COLO668 (cell line): ENCODE data around the gene SP1.
"Not testable (repeated sequence)": the region's sequence is repeated elsewhere in the genome, so short reads cannot be mapped to it uniquely, and the experiment has no call there.

Source experiments
- DNase-seq: peaks from one replicate; lab custom pipeline; 2025; ENCODE audit not compliant: unreplicated experiment; lab: John Stamatoyannopoulos, UW

The SP1 gene

DNA sequence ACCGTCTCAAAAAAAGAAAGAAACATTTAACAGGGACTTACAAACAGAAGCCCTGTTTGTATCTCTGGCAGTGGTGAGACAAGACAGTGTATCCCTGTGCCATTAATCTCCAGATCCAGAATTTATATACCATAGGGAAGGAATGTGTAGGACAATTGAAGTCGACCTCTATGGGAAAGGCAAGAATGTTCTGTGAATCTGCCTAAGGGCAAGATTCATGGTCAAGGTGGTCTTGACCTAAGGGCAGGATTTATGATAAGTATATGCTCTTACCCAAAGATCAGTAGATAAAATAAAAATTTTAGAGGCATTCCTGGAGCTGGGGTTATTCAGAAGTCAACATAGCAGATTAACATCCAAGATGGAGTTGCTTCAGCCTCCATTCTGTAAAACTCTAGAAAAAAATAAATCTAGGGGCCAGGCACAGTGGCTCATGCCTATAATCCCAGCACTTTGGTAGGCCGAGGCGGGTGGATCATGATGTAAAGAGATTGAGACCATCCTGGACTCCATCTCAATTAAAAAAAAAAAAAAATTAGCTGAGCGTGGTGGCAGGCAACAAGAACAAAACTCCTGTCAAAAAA lies 21.0 kb upstream of the SP1 start:
- no peak for DNase-seq

DNA sequence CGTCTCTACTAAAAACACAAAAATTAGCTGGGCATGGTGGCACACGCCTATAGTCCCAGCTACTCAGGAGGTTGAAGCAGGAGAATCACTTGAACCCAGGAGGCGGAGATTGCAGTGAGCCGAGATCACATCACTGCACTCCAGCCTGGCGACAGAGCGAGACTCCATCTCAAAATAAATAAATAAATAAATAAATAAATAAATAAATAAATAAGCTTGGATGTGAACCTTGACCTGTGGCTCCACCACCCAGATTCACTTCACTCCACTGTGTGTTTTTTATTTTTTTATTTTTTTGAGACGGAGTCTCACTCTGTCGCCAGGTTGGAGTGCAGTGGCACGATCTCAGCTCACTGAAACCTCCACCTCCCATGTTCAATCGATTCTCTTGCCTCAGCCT lies 18.3 kb upstream of the SP1 start:
- not testable (repeated sequence) for DNase-seq

DNA sequence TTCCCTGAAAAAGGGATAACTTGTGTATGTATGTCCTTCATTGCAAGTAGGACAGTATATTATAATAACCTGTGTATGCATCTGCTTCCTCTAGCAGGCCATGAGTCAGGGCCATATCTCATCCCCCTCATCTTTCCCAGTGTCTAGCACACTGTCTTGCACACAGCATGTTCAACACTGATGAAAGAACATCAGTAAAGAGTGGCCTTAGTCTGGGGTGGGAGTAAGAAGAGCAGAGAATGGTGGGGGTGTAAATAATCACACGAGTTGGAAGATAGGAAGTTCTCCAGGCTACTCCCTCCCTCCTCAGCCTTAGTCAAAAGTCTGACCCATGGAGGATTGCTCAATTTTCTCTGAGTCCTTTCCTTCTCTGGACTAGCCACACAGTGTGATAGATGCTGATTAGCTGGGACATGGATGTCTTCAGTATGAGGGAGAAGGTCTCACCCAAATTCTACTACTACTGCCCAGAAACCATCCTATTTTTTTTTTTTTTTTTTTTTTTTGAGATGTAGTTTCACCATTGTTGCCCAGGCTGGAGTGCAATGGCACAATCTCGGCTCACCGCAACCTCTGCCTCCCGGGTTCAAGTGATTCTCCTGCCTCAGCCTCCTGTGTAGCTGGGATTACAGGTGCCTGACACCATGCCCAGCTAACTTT lies 14.6 kb upstream of the SP1 start:
- DNase-seq = no peak

GRCh38 chr12:53373554-53374133 lies 6.3 kb upstream of the SP1 start:
- not testable (repeated sequence) for DNase-seq

- not testable (repeated sequence) for DNase-seq
These were observed 5.7 kb upstream of the SP1 start for GRCh38 chr12:53374277-53374676.

DNA sequence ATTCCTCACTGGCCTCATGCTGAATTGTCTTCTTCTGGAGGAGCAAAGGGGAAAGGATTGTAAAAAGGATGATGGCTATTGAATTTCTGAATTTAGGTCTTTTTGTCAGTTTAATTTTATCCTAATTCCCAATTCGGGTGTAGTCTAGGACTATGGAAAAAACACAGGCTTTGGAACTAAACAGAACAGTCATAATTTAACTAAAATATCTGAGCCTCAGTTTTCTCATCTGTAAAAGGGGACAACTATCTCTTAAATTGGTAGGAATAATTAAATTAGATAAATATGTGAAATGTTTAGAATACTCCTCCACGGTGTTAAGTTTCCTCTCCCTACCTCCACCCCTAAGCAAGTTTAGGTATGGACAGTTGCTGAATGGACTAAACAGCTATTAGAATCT lies 3.2 kb upstream of the SP1 start:
- no peak for DNase-seq

DNA sequence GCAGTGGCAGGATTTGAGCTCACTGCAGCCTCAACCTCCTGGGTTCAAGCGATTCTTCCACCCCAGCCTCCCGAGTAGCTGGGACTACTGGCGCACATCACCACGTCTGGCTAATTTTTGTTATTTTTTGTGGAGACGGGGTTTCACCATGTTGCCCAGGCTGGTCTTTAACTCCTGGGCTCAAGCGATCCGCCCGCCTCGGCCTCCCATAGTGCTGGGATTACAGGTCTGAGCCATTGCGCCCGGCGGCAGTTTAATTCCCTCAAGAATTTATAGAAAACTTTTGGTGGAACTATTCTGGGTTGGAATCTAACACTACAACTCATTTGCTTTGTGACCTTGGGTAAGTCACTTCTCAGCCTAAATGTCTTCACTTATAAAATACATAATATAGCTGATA lies 1.8 kb upstream of the SP1 start:
- DNase-seq = no peak

DNA sequence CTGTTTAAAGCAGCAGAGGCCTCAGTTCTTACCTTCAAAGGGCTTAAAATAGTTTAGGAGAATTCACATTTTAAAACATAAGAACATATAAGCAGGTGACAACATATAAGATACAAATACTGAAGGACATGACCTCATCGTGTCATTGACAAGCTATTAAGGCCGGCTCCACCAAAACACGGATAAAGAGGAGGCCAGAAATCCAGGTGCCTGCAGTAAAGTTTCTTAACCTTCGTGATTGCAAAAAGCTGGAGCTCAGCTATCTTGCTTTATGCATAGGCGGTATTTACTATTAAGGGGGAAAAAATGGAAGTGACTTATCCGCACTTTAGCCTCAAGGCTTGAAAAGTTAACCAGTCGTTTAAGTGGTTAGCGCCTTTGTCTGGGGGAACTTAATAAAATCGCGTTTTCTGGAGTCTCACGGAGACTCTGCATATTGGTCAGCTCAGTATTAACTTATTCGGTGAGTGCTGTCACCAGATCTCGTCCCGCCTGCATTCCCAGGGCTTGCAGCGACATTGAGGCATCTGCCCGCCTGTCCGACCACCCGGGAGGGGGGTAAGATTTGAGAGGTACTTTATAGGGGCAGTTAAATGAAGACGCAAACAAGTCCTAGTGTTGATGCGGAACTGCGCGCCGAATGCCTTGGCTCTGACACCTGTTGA lies 1.1 kb upstream of the SP1 start:
- peak; percentile 15 for DNase-seq

DNA sequence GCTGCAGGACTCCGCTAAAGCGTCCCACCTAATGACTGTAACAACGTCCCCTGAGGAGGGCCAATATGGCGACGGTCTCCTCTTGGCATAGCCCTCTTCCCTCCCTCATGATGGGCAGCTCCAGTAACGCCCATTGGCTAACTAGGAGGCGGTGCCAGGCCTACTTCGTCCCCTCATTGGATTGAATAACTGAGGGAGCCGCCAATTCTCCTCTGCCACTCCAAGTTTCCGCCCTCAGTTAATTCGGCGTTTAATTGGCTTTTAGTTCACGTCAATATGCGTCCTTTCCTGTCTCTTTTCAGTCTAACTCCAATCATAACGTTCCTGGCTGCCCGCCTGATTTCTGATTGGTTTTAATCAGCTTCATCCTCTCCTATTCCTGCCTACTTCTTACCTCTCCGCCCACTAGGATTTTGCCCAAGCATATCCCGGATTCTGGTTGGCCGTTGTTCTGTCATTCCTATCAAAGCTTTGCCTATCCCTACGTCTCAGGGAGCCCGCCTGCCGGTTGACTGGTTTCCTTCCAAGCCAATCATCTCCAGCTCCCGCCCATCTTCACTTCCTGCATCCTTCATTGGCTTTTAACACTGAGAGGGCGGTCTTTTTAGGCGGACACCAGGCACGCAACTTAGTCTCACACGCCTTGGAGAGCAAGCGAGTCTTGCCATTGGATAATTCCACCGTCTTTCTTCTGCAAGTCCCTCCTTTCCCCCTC lies 430 bp upstream of the SP1 start:
- DNase-seq = peak; percentile 96

DNA sequence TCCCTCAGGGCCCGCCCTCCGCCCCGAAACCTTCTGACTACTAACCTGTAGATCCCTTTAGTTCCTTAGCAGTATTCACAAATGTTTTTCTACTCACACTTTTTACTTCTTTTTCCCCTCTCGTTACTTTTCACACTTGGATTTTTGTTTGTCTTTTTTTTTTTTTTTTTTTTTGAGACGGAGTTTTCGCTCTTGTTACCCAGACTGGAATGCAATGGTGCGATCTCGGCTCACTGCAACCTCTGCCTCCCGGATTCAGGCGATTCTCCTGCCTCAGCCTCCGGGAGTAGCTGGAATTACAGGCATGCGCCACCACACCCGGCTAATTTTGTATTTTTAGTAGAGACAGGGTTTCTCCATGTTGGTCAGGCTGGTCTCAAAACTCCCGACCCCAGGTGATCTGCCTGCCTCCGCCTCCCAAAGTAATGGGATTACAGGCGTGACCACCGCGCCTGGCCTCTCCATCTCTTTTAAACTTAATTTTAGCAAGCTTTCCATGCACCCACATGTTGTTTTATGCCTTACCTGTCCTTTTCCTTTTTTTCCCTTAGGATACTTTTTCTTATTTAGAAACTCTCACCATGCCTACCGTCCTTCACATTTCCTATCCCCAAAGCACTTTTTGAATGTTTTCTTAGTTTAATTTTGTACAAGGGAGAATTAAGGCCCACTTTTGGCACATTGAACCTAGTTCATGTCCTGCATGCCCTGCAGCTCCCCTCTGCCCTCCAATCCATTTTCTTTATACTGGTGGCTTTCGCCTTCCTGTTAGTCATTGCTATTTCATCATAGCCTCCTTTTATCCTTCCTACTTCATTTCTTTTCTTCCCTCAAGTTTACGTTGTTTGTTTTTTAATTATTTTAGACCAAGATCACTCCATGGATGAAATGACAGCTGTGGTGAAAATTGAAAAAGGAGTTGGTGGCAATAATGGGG lies 1.1 kb downstream of the SP1 start:
- DNase-seq = no peak

- peak; percentile 0 for DNase-seq
These were observed 2.0 kb downstream of the SP1 start for GRCh38 chr12:53381731-53382630.

GRCh38 chr12:53383258-53383657 lies 3.3 kb downstream of the SP1 start:
- DNase-seq = no peak

DNA sequence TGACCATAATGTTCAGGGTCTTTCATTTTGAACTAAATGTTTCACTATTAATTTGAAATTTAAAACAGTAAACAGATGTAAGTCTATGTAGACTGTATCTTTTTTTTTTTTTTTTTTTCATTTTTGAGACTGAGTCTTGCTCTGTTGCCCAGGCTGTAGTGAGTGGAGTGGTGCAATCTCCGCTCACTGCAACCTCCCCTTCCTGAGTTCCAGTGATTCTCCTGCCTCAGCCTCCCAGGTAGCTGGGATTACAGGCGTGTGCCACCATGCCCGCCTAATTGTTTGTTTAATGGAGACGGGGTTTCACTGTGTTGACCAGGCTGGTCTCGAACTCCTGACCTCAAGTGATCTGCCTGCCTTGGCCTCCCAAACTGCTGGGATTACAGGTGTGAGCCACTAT lies 6.4 kb downstream of the SP1 start:
- not testable (repeated sequence) for DNase-seq

GRCh38 chr12:53388932-53389331 lies 9.0 kb downstream of the SP1 start:
- DNase-seq = no peak

- DNase-seq = no peak
These were observed 9.7 kb downstream of the SP1 start for GRCh38 chr12:53389702-53390101.

DNA sequence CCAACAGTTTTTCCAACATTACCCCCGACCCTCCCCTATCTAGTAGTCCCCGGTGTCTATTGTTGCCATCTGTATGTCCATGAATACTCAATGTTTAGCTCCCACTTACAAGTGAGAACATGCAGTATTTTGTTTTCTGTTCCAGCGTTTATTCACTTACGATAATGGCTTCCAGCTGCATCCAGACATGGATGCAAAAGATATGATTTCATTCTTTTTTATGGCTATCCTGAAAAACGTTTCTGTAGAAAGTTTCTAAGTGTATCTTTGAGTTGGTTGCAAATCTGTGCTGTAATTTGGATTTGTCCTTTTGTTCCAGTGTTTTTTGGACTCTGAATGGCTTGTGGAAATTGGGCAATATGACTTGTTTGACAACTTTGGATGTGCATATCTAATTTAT lies 11.7 kb downstream of the SP1 start:
- DNase-seq = no peak

DNA sequence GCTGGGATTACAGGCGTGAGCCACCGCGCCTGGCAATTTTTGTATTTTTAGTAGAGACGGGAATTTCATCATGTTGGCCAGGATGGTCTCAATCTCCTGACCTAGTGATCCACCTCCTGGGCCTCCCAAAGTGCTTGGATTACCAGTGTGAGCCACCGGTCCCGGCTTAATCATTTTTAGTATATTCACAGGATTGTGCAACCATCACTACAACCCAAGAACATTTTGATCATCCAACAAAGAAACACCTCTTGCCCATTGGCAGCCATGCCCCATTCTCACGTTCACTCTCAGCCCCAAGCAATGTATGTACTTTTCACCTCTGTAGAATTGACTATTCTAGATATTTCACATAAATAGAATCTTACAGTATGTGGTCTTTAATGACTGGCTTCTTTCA lies 19.9 kb downstream of the SP1 start:
- no peak for DNase-seq

DNA sequence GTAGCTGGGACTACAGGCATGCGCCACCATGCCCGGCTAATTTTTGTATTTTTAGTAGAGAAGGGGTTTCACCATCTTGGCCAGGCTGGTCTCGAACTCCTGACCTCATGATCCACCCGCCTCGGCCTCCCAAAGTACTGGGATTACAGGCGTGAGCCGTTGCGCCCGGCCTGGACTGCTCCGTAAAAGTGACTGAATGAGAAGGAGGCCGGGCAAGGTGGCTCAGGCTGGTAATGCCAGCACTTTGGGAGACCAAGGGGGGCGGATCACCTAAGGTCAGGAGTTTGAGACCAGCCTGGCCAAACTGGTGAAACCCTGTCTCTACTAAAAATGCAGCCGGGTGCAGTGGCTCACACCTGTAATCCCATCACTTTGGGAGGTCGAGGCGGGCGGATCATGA lies 22.4 kb downstream of the SP1 start:
- DNase-seq = not testable (repeated sequence)

DNA sequence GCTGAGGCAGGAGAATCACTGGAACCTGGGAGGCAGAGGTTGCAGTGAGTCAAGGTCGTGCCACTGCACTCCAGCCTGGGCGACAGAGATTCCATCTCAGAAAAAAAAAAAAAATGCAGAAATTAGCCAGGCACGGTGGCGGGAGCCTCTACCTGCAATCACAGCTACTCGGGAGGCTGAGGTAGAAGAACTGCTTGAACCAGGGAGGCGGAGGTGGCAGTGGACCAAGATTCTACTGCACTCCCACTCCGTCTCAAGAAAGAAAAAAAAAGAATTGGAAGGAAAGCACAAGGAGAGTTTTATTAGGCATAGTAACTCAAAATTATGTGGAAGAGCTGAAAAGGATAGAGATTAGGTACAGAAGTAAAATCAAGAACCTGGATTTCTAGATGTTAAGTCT lies 22.9 kb downstream of the SP1 start:
- no peak for DNase-seq
